HCT116 (cell line): ENCODE measurements around the gene ETNK2.

Experiments used
- CEBPB ChIP-seq: IDR thresholded peaks from 2 replicates; pipeline ENCODE4 v1.6.1; 2012; ENCODE audit warnings: low read depth
- CTCF ChIP-seq, 3 experiments: fragments of 200-600 bp in 1 of 3; sonication (generic) in 1 of 3; IDR thresholded peaks in 2 of 3; conservative IDR thresholded peaks in 1 of 3; 2 replicates each; pipeline ENCODE4 v1.5.1; 2012 to 2017; ENCODE audit warnings: low read depth in 2 of 3, low read length in 2 of 3, antibody characterized with exemption in 1 of 3, borderline replicate concordance in 1 of 3, control low read depth in 1 of 3, mild to moderate bottlenecking in 1 of 3, mixed read lengths in 1 of 3, mixed run types in 1 of 3, moderate library complexity in 1 of 3; ENCODE audit not compliant: insufficient read depth in 1 of 3
- ELF1 ChIP-seq: IDR thresholded peaks from 2 replicates; pipeline ENCODE4 v1.6.1; 2012; ENCODE audit warnings: low read depth, borderline replicate concordance
- EZH2 ChIP-seq: fragments of 200-600 bp; sonication (generic); IDR thresholded peaks from 2 replicates; pipeline ENCODE4 v1.6.1; 2017; ENCODE audit warnings: antibody characterized with exemption, mixed run types
- POLR2A ChIP-seq: IDR thresholded peaks from 2 replicates; pipeline ENCODE4 v1.7.0; 2011; ENCODE audit warnings: borderline replicate concordance; ENCODE audit not compliant: insufficient read depth, insufficient read length; ENCODE audit errors: extremely low read depth
- POLR2AphosphoS5 ChIP-seq: IDR thresholded peaks from 2 replicates; pipeline ENCODE4 v1.6.1; 2011; ENCODE audit warnings: mild to moderate bottlenecking, low read depth, low read length, moderate library complexity
- RAD21 ChIP-seq: IDR thresholded peaks from 2 replicates; pipeline ENCODE4 v1.6.1; 2012; ENCODE audit warnings: low read depth, mild to moderate bottlenecking
- SIN3A ChIP-seq: IDR thresholded peaks from 2 replicates; pipeline ENCODE4 v1.6.1; 2012; ENCODE audit warnings: low read depth
- TCF7L2 ChIP-seq: IDR thresholded peaks from 2 replicates; pipeline ENCODE4 v1.7.0; 2011; ENCODE audit warnings: borderline replicate concordance, inconsistent platforms; ENCODE audit not compliant: insufficient read depth, insufficient read length; ENCODE audit errors: extremely low read depth
- TF ChIP-seq, protein P1 (sequence below): IDR thresholded peaks from 2 replicates; pipeline ENCODE4 v1.6.1; 2011; ENCODE audit warnings: mild to moderate bottlenecking, low read length, moderate library complexity; ENCODE audit not compliant: insufficient replicate concordance; ENCODE audit errors: extremely low read depth
- TF ChIP-seq, protein P2 (sequence below): IDR thresholded peaks from 2 replicates; pipeline ENCODE4 v1.6.1; 2012

- no peak for TF ChIP-seq POLR2A
- no peak for TF ChIP-seq CTCF (IDR thresholded peaks at IDR 0.05 in 2 of 3, conservative IDR thresholded peaks at IDR 0.05 in 1 of 3; ENCODE audit: borderline replicate concordance in 1 of 3, insufficient read depth in 1 of 3, low read depth in 2 of 3, low read length in 2 of 3)
- TF ChIP-seq SIN3A, result no peak
- no peak for TF ChIP-seq ELF1
- no peak for TF ChIP-seq TCF7L2
- TF ChIP-seq, protein P1, sequence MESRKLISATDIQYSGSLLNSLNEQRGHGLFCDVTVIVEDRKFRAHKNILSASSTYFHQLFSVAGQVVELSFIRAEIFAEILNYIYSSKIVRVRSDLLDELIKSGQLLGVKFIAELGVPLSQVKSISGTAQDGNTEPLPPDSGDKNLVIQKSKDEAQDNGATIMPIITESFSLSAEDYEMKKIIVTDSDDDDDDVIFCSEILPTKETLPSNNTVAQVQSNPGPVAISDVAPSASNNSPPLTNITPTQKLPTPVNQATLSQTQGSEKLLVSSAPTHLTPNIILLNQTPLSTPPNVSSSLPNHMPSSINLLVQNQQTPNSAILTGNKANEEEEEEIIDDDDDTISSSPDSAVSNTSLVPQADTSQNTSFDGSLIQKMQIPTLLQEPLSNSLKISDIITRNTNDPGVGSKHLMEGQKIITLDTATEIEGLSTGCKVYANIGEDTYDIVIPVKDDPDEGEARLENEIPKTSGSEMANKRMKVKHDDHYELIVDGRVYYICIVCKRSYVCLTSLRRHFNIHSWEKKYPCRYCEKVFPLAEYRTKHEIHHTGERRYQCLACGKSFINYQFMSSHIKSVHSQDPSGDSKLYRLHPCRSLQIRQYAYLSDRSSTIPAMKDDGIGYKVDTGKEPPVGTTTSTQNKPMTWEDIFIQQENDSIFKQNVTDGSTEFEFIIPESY, result no peak
- no peak for TF ChIP-seq EZH2
- TF ChIP-seq CEBPB, result no peak
- no peak for TF ChIP-seq RAD21
- TF ChIP-seq, protein P2, sequence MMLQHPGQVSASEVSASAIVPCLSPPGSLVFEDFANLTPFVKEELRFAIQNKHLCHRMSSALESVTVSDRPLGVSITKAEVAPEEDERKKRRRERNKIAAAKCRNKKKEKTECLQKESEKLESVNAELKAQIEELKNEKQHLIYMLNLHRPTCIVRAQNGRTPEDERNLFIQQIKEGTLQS, result no peak
- no peak for TF ChIP-seq POLR2AphosphoS5
These were observed 25.3 kb upstream of the ETNK2 start for GRCh38 chr1:204177133-204177532.
